Activated T-helper 1 cell treated with Interleukin-2 at 50 U/mL for 16 hours (primary cell): Measurements from ENCODE around the gene MSL3B.

Experiments
- DNase-seq: peaks from one replicate; pipeline ENCODE4 v3.0.0-alpha.2; 2020; ENCODE audit warnings: low read depth

MSL3B gene

GRCh38 chr2:233853353-233853752, 14.8 kb downstream of the MSL3B start:
- DNase-seq = no peak

- no peak for DNase-seq
These were observed 16.1 kb downstream of the MSL3B start for GRCh38 chr2:233852056-233852455.

DNA sequence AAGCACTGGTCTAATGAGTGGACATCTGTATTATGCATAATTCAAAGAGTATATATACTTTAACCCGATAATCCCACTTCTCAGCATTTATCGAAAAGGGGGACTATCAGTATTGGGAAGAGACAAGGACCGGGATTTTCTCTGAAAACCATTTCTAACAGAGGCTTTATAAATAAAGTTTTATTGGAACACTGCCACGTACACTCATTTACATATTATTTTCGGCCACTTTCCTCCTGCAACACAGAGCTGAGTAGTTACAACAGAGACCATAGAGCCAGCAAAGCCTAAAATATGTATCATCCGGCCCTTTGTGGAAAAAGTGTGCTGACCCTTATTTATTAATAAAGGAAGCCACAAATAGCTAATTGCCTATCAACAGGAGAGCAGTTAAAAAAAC, 17.0 kb downstream of the MSL3B start:
- DNase-seq = no peak

GRCh38 chr2:233850745-233851144, 17.4 kb downstream of the MSL3B start:
- DNase-seq = no peak

GRCh38 chr2:233849607-233850271, 18.4 kb downstream of the MSL3B start:
- DNase-seq = no peak

- DNase-seq = no peak
These were observed 19.9 kb downstream of the MSL3B start for GRCh38 chr2:233848276-233848675.

- no peak for DNase-seq
These were observed 20.8 kb downstream of the MSL3B start for GRCh38 chr2:233847248-233847898.

GRCh38 chr2:233846387-233847247, 21.6 kb downstream of the MSL3B start:
- no peak for DNase-seq

DNA sequence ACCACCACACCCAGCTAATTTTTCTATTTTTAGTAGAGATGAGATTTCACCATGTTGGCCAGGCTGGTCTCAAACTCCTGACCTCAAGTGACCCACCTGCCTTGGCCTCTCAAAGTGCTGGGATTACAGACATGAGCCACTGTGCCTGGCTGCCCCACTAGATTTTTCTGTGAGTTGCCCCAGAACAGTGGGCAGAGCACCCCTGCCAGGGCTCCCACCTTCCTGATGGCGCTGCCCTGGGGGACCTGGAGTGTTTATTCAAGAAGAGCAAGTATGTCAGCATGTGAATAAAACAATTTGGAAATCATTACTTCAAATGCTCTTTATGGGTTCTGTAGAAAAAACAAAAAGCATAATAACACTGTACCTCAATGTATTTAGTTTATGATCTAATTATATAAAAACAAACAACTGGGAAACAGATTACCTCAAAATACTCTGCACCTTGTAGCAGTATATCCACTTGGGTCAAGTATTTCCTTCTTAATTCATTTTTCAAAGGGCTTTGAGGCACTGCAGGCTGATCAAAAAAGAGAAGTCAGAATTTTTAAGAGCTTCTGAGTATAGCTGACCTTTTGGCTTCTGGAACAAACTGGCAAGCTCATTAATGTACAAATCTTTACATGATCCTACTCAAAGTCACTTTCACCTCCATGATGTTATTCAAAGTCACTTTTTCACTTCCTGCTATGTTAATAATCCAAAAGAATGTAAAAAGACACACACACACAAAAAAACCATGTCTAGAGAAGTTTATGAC, 22.7 kb downstream of the MSL3B start:
- no peak for DNase-seq

DNA sequence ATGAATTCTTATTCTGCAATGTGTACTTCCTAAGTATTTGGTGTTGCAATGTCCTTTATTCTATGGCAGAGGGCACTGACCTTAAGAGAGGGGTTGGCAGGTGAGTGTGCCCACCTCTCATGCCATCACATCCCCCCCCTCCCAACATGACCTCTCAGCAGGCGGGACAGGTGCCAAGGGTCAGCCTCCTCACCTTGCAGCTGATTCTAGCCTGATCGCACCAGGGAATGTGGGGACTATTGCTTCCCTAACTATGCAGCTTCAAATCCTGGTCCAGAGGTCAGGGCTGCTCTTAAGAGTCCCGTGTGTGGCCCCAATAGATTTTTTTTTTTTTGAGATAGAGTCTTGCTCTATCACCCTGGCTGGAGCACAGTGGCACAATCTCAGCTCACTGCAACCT, 23.4 kb downstream of the MSL3B start:
- no peak for DNase-seq

DNA sequence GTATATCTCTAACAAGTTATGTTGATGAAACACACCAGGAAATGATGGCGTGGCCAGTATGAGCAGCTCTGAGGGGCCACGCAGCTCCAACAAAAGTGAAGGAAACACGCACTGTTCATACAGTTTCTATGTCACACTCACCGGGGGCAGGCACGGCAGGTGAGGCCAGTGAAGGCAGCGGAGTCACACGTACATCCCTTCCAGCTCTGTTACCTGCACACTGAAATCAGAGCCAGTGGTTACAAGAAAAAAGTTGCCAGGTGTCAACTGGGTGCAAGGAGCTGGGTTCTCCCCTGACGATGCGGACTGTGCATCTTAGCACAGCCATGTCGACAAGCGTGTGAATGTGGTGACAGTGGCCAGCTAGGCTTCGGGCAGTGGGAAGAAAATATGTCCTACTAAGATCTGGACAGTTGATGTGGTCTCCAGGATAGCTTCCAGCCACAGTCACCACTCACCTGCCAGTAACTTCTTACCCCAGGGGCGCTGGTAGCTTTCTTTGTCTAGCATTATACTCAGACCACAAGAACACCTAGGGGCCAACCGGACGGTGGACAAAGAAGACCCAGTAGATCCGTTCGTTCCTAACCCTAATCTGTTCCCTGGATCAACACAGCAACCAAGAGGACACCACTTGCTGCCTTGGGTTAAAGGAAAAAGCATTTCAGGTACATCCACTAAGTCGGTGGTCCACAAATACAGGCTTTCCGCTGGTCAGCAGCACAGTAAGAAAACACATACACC, 23.9 kb downstream of the MSL3B start:
- no peak for DNase-seq

GRCh38 chr2:233841183-233841582, 27.0 kb downstream of the MSL3B start:
- DNase-seq = no peak

DNA sequence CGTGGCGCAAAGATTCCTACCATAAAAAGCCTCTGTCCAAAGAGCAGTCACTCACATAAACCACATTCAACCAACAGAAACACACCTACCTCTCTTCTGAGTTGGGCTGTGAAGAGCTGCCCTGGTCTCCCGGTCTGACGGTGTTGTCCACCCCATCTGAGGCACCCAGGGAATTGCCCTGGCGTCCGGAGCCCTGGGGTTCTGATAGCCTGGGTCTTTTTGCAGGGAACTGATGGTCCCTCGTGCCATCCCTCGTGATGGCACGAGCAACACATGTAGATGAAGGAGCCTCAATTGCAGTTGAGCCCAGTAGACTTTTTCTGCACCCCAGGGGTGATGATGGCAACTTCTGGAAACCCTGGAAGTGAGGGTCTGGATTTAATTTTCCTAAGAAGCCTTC, 27.7 kb downstream of the MSL3B start:
- no peak for DNase-seq

- DNase-seq = no peak
These were observed 28.8 kb downstream of the MSL3B start for GRCh38 chr2:233839447-233839820.

GRCh38 chr2:233838726-233839446, 29.3 kb downstream of the MSL3B start:
- DNase-seq = no peak

GRCh38 chr2:233838251-233838650, 29.9 kb downstream of the MSL3B start:
- DNase-seq = no peak

DNA sequence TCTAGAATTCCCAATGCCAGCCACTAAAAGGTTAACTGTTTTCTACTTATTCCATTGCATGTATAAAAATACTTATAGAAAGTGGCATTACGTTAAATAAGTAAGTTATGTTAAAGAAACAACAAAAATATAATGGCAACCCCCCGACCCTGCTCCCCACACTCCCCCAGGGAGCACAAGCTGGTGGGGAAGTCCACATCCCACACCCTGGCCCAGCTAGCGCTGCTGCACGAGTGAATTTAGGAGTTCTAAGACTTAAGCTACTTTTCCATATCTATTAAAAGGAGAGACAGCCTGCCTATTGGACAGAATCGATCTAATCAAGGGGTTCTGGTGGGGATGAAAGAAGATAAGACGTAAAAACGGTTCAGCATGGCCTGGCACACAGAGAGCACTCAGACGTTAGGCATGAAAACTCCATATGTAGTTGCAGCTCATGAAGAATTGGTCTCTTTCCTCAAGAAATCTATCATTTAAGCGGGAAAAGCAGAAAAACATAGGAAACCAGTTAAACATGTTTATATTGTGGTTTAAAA, 30.4 kb downstream of the MSL3B start:
- no peak for DNase-seq

- DNase-seq = no peak
These were observed 31.8 kb downstream of the MSL3B start for GRCh38 chr2:233836359-233836758.

GRCh38 chr2:233835230-233836186, 32.7 kb downstream of the MSL3B start:
- no peak for DNase-seq

GRCh38 chr2:233833345-233833744, 34.8 kb downstream of the MSL3B start:
- no peak for DNase-seq
